Osteocyte (in vitro differentiated cells): ENCODE data around the gene TBL1Y. TPM values are rescaled to one million over a fixed set of nuclear protein-coding genes. Genes with fewer than 3 reads are reported as not detected.

Experiments
- DNase-seq: peaks from one replicate; pipeline ENCODE4 v3.0.0; 2021; ENCODE audit warnings: mixed read lengths; ENCODE audit not compliant: unreplicated experiment; ENCODE audit errors: extremely low spot score
- H3K27ac Mint-ChIP-seq: one replicate; pipeline ENCODE4 v1.8.0; 2021; ENCODE audit warnings: mild to moderate bottlenecking, mixed read lengths; ENCODE audit not compliant: unreplicated experiment
- H3K27me3 Mint-ChIP-seq: one replicate; pipeline ENCODE4 v1.8.0; 2021; ENCODE audit warnings: mixed read lengths; ENCODE audit not compliant: unreplicated experiment
- H3K36me3 Mint-ChIP-seq: one replicate; pipeline ENCODE4 v1.8.0; 2021; ENCODE audit warnings: mixed read lengths; ENCODE audit not compliant: unreplicated experiment
- H3K4me1 Mint-ChIP-seq: one replicate; pipeline ENCODE4 v1.8.0; 2021; ENCODE audit warnings: mixed read lengths; ENCODE audit not compliant: unreplicated experiment
- H3K4me3 Mint-ChIP-seq: one replicate; pipeline ENCODE4 v1.8.0; 2021; ENCODE audit warnings: mild to moderate bottlenecking, moderate library complexity, mixed read lengths; ENCODE audit not compliant: unreplicated experiment
- H3K9me3 Mint-ChIP-seq: one replicate; pipeline ENCODE4 v1.8.0; 2021; ENCODE audit warnings: mixed read lengths; ENCODE audit not compliant: unreplicated experiment
- total RNA-seq: library from RNA; stranded (reverse); gene quantifications from 2 replicates; pipeline ENCODE4 v1.2.1, GENCODE V29; 2021
- TF ChIP-seq, protein P1 (sequence below): fragments of 200-600 bp; sonication (generic); IDR thresholded peaks from 2 replicates; pipeline ENCODE4 v1.5.0; 2021; ENCODE audit warnings: antibody characterized with exemption, mild to moderate bottlenecking, moderate library complexity

The TBL1Y gene
- total RNA-seq, 1 donor from 2014 or later, result not detected

DNA sequence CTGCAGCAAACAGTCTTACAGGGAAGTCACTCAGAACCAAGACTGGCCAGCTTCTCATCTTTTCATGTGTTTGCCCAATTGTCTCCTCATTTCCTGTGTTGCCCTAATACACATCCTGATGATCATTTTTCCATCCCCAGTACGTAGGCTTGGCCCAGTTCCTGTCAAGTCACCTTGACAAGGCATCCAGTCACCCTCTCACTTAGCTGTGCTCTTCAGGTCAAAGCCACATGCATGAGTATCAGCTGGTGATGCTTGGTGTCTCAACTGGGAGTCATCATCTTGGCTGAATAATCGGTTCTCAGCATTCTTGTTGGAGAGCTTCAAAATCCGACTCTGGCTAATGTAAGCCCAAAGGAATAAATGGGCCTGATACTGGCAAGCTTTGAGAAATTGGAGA lies 186.5 kb downstream of the TBL1Y start:
- H3K27me3 Mint-ChIP-seq, result no peaks in the 10 kb centered on the region
- no peaks in the 10 kb centered on the region for H3K9me3 Mint-ChIP-seq
- TF ChIP-seq, protein P1, sequence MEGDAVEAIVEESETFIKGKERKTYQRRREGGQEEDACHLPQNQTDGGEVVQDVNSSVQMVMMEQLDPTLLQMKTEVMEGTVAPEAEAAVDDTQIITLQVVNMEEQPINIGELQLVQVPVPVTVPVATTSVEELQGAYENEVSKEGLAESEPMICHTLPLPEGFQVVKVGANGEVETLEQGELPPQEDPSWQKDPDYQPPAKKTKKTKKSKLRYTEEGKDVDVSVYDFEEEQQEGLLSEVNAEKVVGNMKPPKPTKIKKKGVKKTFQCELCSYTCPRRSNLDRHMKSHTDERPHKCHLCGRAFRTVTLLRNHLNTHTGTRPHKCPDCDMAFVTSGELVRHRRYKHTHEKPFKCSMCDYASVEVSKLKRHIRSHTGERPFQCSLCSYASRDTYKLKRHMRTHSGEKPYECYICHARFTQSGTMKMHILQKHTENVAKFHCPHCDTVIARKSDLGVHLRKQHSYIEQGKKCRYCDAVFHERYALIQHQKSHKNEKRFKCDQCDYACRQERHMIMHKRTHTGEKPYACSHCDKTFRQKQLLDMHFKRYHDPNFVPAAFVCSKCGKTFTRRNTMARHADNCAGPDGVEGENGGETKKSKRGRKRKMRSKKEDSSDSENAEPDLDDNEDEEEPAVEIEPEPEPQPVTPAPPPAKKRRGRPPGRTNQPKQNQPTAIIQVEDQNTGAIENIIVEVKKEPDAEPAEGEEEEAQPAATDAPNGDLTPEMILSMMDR, result no peak
- no peaks in the 10 kb centered on the region for H3K4me1 Mint-ChIP-seq
- H3K27ac Mint-ChIP-seq, result no peak overlapping the region
- no peak for DNase-seq
- no peak overlapping the region for H3K4me3 Mint-ChIP-seq
- H3K36me3 Mint-ChIP-seq, result no peaks in the 10 kb centered on the region

DNA sequence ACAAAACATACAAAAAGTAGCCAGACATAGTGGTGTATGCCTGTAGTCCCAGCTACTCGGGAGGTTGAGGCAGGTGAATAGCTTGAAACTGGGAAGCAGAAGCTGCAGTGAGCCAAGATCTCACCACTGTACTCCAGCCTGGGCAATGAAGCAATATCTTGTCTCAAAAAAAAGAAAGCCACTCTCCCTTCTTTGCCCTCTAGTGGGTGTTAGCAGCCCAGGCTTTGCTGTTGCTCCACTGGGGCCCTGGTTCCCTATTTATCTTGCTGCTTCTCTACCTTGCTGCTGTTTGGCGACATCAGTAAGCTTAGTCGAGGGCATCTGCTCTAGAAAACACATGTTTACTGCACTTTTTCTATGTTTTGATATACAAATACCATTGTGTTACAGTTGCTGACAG lies 189.2 kb downstream of the TBL1Y start:
- TF ChIP-seq, protein P1, result no peak
- H3K4me1 Mint-ChIP-seq, result no peaks in the 10 kb centered on the region

DNA sequence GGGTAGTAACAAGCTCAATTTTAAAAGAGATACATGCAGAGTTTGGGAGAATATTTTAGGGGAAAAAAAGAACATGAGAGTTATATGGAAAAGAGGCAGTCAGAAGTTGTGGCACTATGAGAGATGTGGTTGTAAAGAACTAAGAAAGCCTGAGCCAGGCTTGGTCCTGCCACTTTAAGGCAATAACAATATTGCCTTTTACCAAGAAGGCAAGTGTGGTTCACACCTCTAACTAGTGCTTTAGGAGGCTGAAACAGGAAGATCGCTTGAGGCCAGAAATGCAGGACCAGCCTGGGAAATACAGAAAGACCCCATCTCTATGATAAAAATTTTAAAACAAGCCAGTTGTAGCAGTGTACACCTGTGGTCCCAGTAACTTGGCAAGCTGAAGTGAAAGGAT lies 192.2 kb downstream of the TBL1Y start:
- no peak for DNase-seq
- Mint-ChIP-seq H3K4me3 (no peak overlapping the region), H3K36me3 (no peaks in the 10 kb centered on the region), H3K9me3 (no peaks in the 10 kb centered on the region), H3K27me3 (no peaks in the 10 kb centered on the region), H3K4me1 (no peaks in the 10 kb centered on the region), H3K27ac (no peak overlapping the region)
- TF ChIP-seq, protein P1, result no peak

More for the DNA sequence above, 189.2 kb downstream of the TBL1Y start:
- H3K4me3 Mint-ChIP-seq, result no peak overlapping the region
- no peak overlapping the region for H3K27ac Mint-ChIP-seq
- H3K27me3 Mint-ChIP-seq, result no peaks in the 10 kb centered on the region
- DNase-seq, result no peak
- no peaks in the 10 kb centered on the region for H3K9me3 Mint-ChIP-seq
- H3K36me3 Mint-ChIP-seq, result no peaks in the 10 kb centered on the region

DNA sequence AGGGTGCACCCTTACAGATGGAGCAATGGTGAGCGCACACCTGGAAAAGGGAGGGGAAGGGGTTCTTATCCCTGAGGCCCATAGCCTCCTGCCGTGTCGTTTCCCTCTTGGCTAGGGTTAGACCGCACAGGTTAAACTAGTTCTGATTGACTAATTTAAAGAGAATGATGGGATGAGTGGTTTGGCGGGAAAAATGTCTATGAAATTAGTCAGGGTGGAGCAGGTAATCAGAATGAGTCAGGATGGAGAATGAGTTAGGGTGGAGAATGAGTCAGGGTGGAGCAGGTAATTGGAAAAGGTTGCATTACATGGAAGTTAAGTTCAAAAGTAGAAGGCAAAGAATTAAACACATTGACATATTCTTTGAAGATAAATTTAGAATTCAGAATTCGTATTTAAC lies 196.7 kb downstream of the TBL1Y start:
- Mint-ChIP-seq H3K4me1 (no peaks in the 10 kb centered on the region), H3K27me3 (no peaks in the 10 kb centered on the region), H3K4me3 (no peak overlapping the region), H3K9me3 (no peaks in the 10 kb centered on the region), H3K36me3 (no peaks in the 10 kb centered on the region), H3K27ac (no peak overlapping the region)
- DNase-seq, result no peak
- TF ChIP-seq, protein P1, result no peak

DNA sequence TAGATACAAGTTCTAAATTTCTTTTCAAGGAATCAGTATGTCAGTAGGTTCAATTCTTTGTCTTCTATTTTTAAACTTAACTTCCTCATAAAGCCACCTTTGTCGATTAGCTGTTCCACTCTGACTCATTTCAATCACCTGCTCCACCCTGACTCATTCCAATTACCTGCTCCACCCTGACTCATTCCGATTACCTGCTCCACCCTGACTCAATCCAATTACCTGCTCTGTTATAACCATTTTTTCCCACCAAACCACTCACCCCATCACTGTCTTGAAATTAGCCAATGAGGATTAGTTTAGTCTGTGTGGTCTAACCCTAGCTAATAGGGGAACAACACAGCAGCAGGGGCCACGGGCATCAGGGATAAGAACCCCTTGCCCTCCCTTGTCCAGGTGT lies 199.6 kb downstream of the TBL1Y start:
- TF ChIP-seq, protein P1, result no peak
- no peaks in the 10 kb centered on the region for H3K4me1 Mint-ChIP-seq
- H3K36me3 Mint-ChIP-seq, result no peaks in the 10 kb centered on the region
- H3K27me3 Mint-ChIP-seq, result no peaks in the 10 kb centered on the region
- no peak overlapping the region for H3K27ac Mint-ChIP-seq
- no peak overlapping the region for H3K4me3 Mint-ChIP-seq
- no peak for DNase-seq
- H3K9me3 Mint-ChIP-seq, result no peaks in the 10 kb centered on the region
